Measurements from ENCODE around the gene RUVBL2.
A peak's percentile ranks its signal among the peaks of the same experiment; 100 is the strongest.

- TF ChIP-seq CTCF (IDR thresholded peaks at IDR 0.05; ENCODE audit: low read depth, low read length, missing input control) = no peak
- peak; percentile 45 for TF ChIP-seq YY1 (IDR thresholded peaks at IDR 0.05)
- no peak for TF ChIP-seq GABPA (IDR thresholded peaks at IDR 0.05 in 1 of 2, conservative IDR thresholded peaks at IDR 0.05 in 1 of 2)
- peak; percentile 39 to 55 for TF ChIP-seq RXRA (IDR thresholded peaks at IDR 0.05)
- no peak for TF ChIP-seq EGR1 (IDR thresholded peaks at IDR 0.05; ENCODE audit: low read depth in 2 of 2)
- TF ChIP-seq SP1 (IDR thresholded peaks at IDR 0.05) = no peak
- peak; percentile 21 for TF ChIP-seq TAF1 (conservative IDR thresholded peaks at IDR 0.05)
- no peak for TF ChIP-seq JUND (IDR thresholded peaks at IDR 0.05)
- TF ChIP-seq REST (IDR thresholded peaks at IDR 0.05) = peak; percentile 83
- TF ChIP-seq MAX (IDR thresholded peaks at IDR 0.05) = no peak
Observed at GRCh38 chr19:48962029-48962848, 31.4 kb upstream of the RUVBL2 start.
